H1 (cell line): ENCODE data around the gene CLPTM1L. TPM values are rescaled to one million over a fixed set of nuclear protein-coding genes. Genes with fewer than 3 reads are reported as not detected.

Source experiments
- CTCF ChIA-PET: fragments of 300-600 bp; sonication (Branson Sonifier 250); formaldehyde crosslinking; loops from one replicate; lab custom pipeline; 2021; ENCODE audit not compliant: partially characterized antibody; lab: Charles Lee
- POLR2A ChIA-PET: fragments of 300-600 bp; sonication (Branson Sonifier 250); formaldehyde crosslinking; loops from one replicate; lab custom pipeline; 2021; ENCODE audit warnings: inconsistent platforms; ENCODE audit not compliant: partially characterized antibody; lab: Charles Lee
- DNase-seq, 2 experiments: peaks; one replicate each; pipeline versions ENCODE4 v3.0.0 to v3.0.0-alpha.2; 2010 to 2022; ENCODE audit warnings: low spot score in 2 of 2, low read depth in 1 of 2, mixed read lengths in 1 of 2
- FAIRE-seq: peaks from 2 replicates; lab custom pipeline; 2011; peaks lifted over from hg19 to GRCh38; lab: Jason Lieb, UNC
- H2AFZ ChIP-seq: 2 replicates; pipeline ENCODE4 v1.8.1; 2012; ENCODE audit warnings: low read length, inconsistent platforms
- H2AK5ac ChIP-seq: 2 replicates; pipeline ENCODE4 v1.6.1; 2013; ENCODE audit warnings: low read depth, low read length
- H2BK120ac ChIP-seq: replicated peaks from 2 replicates; pipeline ENCODE3; 2013; ENCODE audit warnings: low read depth, low read length, inconsistent platforms
- H2BK12ac ChIP-seq: 2 replicates; pipeline ENCODE4 v1.6.1; 2013; ENCODE audit warnings: low read depth, low read length
- H2BK15ac ChIP-seq: 2 replicates; pipeline ENCODE4 v1.6.1; 2013; ENCODE audit warnings: low read length
- H2BK20ac ChIP-seq: 2 replicates; pipeline ENCODE4 v1.6.1; 2013; ENCODE audit warnings: low read length
- H2BK5ac ChIP-seq: 2 replicates; pipeline ENCODE4 v1.6.1; 2013; ENCODE audit warnings: low read depth, low read length
- H3K14ac ChIP-seq: 2 replicates; pipeline ENCODE4 v1.6.1; 2013; ENCODE audit warnings: inconsistent platforms; ENCODE audit not compliant: insufficient read length
- H3K18ac ChIP-seq: 2 replicates; pipeline ENCODE4 v1.6.1; 2013; ENCODE audit warnings: low read length; ENCODE audit errors: extremely low read depth
- H3K23ac ChIP-seq: 2 replicates; pipeline ENCODE4 v1.6.1; 2013; ENCODE audit warnings: inconsistent platforms; ENCODE audit not compliant: insufficient read length
- H3K23me2 ChIP-seq: 2 replicates; pipeline ENCODE4 v1.6.1; 2013; ENCODE audit warnings: low read depth, low read length
- H3K27ac ChIP-seq: 2 replicates; pipeline ENCODE4 v1.6.1; 2011; ENCODE audit warnings: low read depth, low read length, inconsistent platforms
- H3K27me3 ChIP-seq, 4 experiments: replicated peaks in 1 of 4; 1 replicate in 1 of 4; 2 replicates in 3 of 4; pipeline versions ENCODE4 v1.6.1 to v1.8.1; 2011 to 2013; ENCODE audit warnings: low read length in 3 of 4, mild to moderate bottlenecking in 3 of 4, inconsistent platforms in 2 of 4, mixed read lengths in 2 of 4, moderate library complexity in 1 of 4; ENCODE audit not compliant: control insufficient read depth in 3 of 4, insufficient read depth in 3 of 4; ENCODE audit errors: extremely low read depth in 1 of 4
- H3K36me3 ChIP-seq, 4 experiments: 2 replicates each; pipeline versions ENCODE4 v1.6.1 to v1.8.1; 2011 to 2013; ENCODE audit warnings: mild to moderate bottlenecking in 4 of 4, low read length in 3 of 4, moderate library complexity in 2 of 4, control low read depth in 1 of 4, inconsistent platforms in 1 of 4; ENCODE audit not compliant: insufficient read depth in 4 of 4, control insufficient read depth in 2 of 4
- H3K4ac ChIP-seq: replicated peaks from 2 replicates; pipeline ENCODE3; 2013; ENCODE audit warnings: low read length, low read depth, mixed read lengths, inconsistent platforms; ENCODE audit not compliant: insufficient read length
- H3K4me1 ChIP-seq, 4 experiments: replicated peaks in 1 of 4; 1 replicate in 1 of 4; 2 replicates in 3 of 4; pipeline versions ENCODE4 v1.6.1 to v1.8.1; 2011 to 2013; ENCODE audit warnings: low read length in 3 of 4, inconsistent platforms in 2 of 4, mixed read lengths in 1 of 4; ENCODE audit not compliant: insufficient read depth in 4 of 4, control insufficient read depth in 3 of 4
- H3K4me2 ChIP-seq, 2 experiments: 2 replicates each; pipeline versions ENCODE4 v1.6.1 to v1.8.1; 2011 to 2013; ENCODE audit warnings: low read depth in 2 of 2, low read length in 2 of 2, control low read depth in 1 of 2, inconsistent platforms in 1 of 2, mild to moderate bottlenecking in 1 of 2; ENCODE audit not compliant: insufficient read depth in 1 of 2
- H3K4me3 ChIP-seq, 4 experiments: fragments of 200-600, 300-600 bp in 1 of 4; sonication (generic), shearing (Covaris generic), sonication (Bioruptor Twin) in 1 of 4; 2 replicates each; pipeline versions ENCODE4 v1.5.1 to v1.8.1; 2011 to 2016; ENCODE audit warnings: low read length in 4 of 4, low read depth in 3 of 4, control low read depth in 2 of 4, inconsistent platforms in 2 of 4, mild to moderate bottlenecking in 2 of 4, mixed read lengths in 1 of 4, moderate library complexity in 1 of 4; ENCODE audit not compliant: insufficient read depth in 2 of 4; ENCODE audit errors: extremely low read depth in 1 of 4
- H3K56ac ChIP-seq: replicated peaks from 2 replicates; pipeline ENCODE3; 2013; ENCODE audit warnings: low read depth, mild to moderate bottlenecking, mixed read lengths, low read length, inconsistent platforms; ENCODE audit not compliant: insufficient read length
- H3K79me1 ChIP-seq: 2 replicates; pipeline ENCODE4 v1.6.1; 2013; ENCODE audit warnings: low read depth, low read length, control low read depth
- H3K79me2 ChIP-seq, 2 experiments: 2 replicates each; pipeline versions ENCODE4 v1.6.1 to v1.8.1; 2012 to 2013; ENCODE audit warnings: low read length in 2 of 2, mild to moderate bottlenecking in 2 of 2, inconsistent platforms in 1 of 2; ENCODE audit not compliant: insufficient read depth in 2 of 2, control insufficient read depth in 1 of 2
- H3K9ac ChIP-seq, 4 experiments: replicated peaks in 1 of 4; 1 replicate in 1 of 4; 2 replicates in 3 of 4; pipeline versions ENCODE4 v1.6.1 to v1.8.1; 2011 to 2013; ENCODE audit warnings: low read depth in 3 of 4, low read length in 3 of 4, control low read depth in 2 of 4, mild to moderate bottlenecking in 2 of 4, moderate library complexity in 2 of 4, inconsistent platforms in 1 of 4; ENCODE audit errors: extremely low read depth in 1 of 4
- H3K9me3 ChIP-seq, 2 experiments: 2 replicates each; pipeline versions ENCODE4 v1.6.1 to v1.8.1; 2012 to 2013; ENCODE audit warnings: mild to moderate bottlenecking in 2 of 2, moderate library complexity in 2 of 2, control low read depth in 1 of 2, inconsistent platforms in 1 of 2, low read depth in 1 of 2, low read length in 1 of 2, mixed read lengths in 1 of 2; ENCODE audit not compliant: insufficient read depth in 2 of 2
- H4K20me1 ChIP-seq, 2 experiments: replicated peaks in 1 of 2; 2 replicates each; pipeline versions ENCODE3 to v1.8.1; 2011 to 2013; ENCODE audit warnings: inconsistent platforms in 2 of 2, low read length in 2 of 2, mild to moderate bottlenecking in 1 of 2; ENCODE audit not compliant: insufficient read depth in 2 of 2, control insufficient read depth in 1 of 2
- H4K5ac ChIP-seq: 2 replicates; pipeline ENCODE4 v1.6.1; 2013; ENCODE audit warnings: low read length, low read depth, mixed read lengths, inconsistent platforms; ENCODE audit not compliant: insufficient read length
- H4K8ac ChIP-seq: 2 replicates; pipeline ENCODE4 v1.8.0; 2013; ENCODE audit warnings: mild to moderate bottlenecking, moderate library complexity, low read length, inconsistent platforms; ENCODE audit not compliant: insufficient read depth; ENCODE audit errors: extremely low read depth
- H4K91ac ChIP-seq: replicated peaks from 2 replicates; pipeline ENCODE3; 2013; ENCODE audit warnings: low read length, mixed read lengths, inconsistent platforms; ENCODE audit not compliant: insufficient read length
- CHD2 ChIP-seq: IDR thresholded peaks from 2 replicates; pipeline ENCODE4 v1.6.1; 2012; ENCODE audit warnings: low read length, improper control_type of control experiment
- JUND ChIP-seq: IDR thresholded peaks from 2 replicates; pipeline ENCODE4 v1.6.1; 2011; ENCODE audit warnings: mild to moderate bottlenecking, improper control_type of control experiment, low read length
- NRF1 ChIP-seq: IDR thresholded peaks from 2 replicates; pipeline ENCODE4 v1.6.1; 2011; ENCODE audit warnings: mild to moderate bottlenecking, low read depth, low read length, improper control_type of control experiment
- POU5F1 ChIP-seq: IDR thresholded peaks from 2 replicates; pipeline ENCODE4 v1.6.1; 2011; ENCODE audit warnings: low read depth, mild to moderate bottlenecking, low read length, moderate library complexity
- RAD21 ChIP-seq, 2 experiments: IDR thresholded peaks in 1 of 2; conservative IDR thresholded peaks in 1 of 2; 2 replicates each; pipeline ENCODE4 v1.6.1; 2011; ENCODE audit warnings: low read depth in 2 of 2, low read length in 2 of 2, improper control_type of control experiment in 1 of 2, inconsistent platforms in 1 of 2, mild to moderate bottlenecking in 1 of 2, moderate library complexity in 1 of 2
- SAP30 ChIP-seq: fragments of 300-600 bp; sonication (generic); IDR thresholded peaks from 2 replicates; pipeline ENCODE4 v1.7.1; 2012; ENCODE audit warnings: low read length, moderate library complexity, mild to moderate bottlenecking, inconsistent platforms; ENCODE audit not compliant: insufficient read depth, insufficient replicate concordance
- SIRT6 ChIP-seq: IDR thresholded peaks from one replicate; pipeline ENCODE4 v1.7.1; 2012; ENCODE audit warnings: low read length, inconsistent platforms
- SIX5 ChIP-seq: IDR thresholded peaks from 2 replicates; pipeline ENCODE4 v1.6.1; 2011; ENCODE audit warnings: mild to moderate bottlenecking, low read depth, low read length
- TBP ChIP-seq: IDR thresholded peaks from 2 replicates; pipeline ENCODE4 v1.6.1; 2011; ENCODE audit warnings: low read depth, low read length, improper control_type of control experiment
- ZNF274 ChIP-seq: IDR thresholded peaks from 2 replicates; pipeline ENCODE4 v1.7.0; 2012; ENCODE audit warnings: low read length, borderline replicate concordance; ENCODE audit errors: extremely low read depth
- WGBS, 2 experiments: shearing (Covaris generic) in 1 of 2; methylation state at CpG; one replicate each; pipeline versions ENCODE4 v1.1.6 to v1.1.7; 2013 to 2015; ENCODE audit warnings: low lambda C conversion rate in 2 of 2, mixed read lengths in 2 of 2, inconsistent platforms in 1 of 2, low coverage in 1 of 2, missing lambda C conversion rate in 1 of 2; ENCODE audit not compliant: insufficient replicate concordance in 2 of 2, insufficient coverage in 1 of 2, insufficient read length in 1 of 2; ENCODE audit errors: extremely low coverage in 1 of 2, missing lambda C conversion rate in 1 of 2; 5-methylcytosine and 5-hydroxymethylcytosine counted together
- polyA plus RNA-seq, 7 experiments: library from polyadenylated mRNA; depleted of rRNA in 3 of 7; stranded (reverse) in 5 of 7; unstranded in 2 of 7; fragments of >200 nt in 5 of 7; fragments of 200-250 nt in 2 of 7; gene quantifications; 1 replicate in 5 of 7; 2 replicates in 1 of 7; 4 replicates in 1 of 7; pipeline versions ENCODE4 v1.2.1 to v1.2.3, GENCODE V29; 2011 to 2013; ENCODE audit warnings: missing spikeins in 2 of 7, mixed read lengths in 2 of 7
- total RNA-seq: library from RNA; stranded (reverse); fragmentation: NEBNext Ultra II Directional; extraction: Animal tissue kit (Norgen Biotek cat#: 25700); gene quantifications from 2 replicates; pipeline ENCODE4 v1.2.1, GENCODE V29; 2021

CLPTM1L gene
- total and polyA plus RNA-seq, 2 of the 8 experiments (the other 6 are each of a cell fraction or from before 2014, with no cell fraction given), result 102 to 119 TPM

DNA sequence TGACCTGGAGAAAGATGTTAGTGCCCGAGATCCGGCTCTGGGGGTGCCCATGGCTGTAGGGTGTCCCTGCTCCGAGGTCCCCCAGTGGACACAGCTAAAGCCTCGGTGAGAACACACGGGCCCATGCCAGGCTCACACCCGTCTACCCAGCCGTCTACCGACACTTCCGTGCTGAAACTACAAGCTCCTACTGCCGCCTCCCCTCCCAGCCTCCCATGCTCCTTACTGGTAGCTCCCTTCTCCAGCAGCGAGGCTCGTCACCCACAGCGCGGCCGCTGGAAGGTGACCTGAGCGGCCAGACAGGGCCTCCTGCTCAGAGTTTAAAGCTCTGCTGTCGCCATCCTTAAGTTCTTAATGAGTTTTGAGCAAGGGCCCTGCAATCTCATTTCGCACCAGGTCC lies 33.2 kb upstream of the CLPTM1L start:
- Histone ChIP-seq H4K5ac (no peak overlapping the region), H4K91ac (no peak overlapping the region), H2BK12ac (no peak overlapping the region), H3K4me1 (peaks cover 0 to 7% (median 5%) of the 10 kb centered on the region in 4 experiments; a peak in 6 of 7 replicates), H3K79me2 (no peaks in the 10 kb centered on the region), H3K4ac (no peak overlapping the region), H2AK5ac (no peak overlapping the region), H2AFZ (no peak overlapping the region), H3K23ac (no peak overlapping the region), H3K27ac (no peak overlapping the region), H3K9me3 (peaks cover 5 to 10% of the 10 kb centered on the region in 2 experiments; a peak in 3 of 4 replicates), H3K27me3 (peaks cover 1 to 25% (median 20%) of the 10 kb centered on the region in 4 experiments), H2BK15ac (no peak overlapping the region), H2BK20ac (no peak overlapping the region), H3K4me3 (no peak overlapping the region), H4K8ac (no peak overlapping the region), H4K20me1 (peaks cover 0 to 5% of the 10 kb centered on the region in 2 experiments), H3K14ac (no peak overlapping the region), H3K9ac (no peak overlapping the region), H3K36me3 (no peaks in the 10 kb centered on the region), H2BK5ac (no peak overlapping the region), H3K4me2 (no peak overlapping the region), H3K18ac (no peak overlapping the region), H3K79me1 (no peaks in the 10 kb centered on the region), H3K56ac (no peak overlapping the region), H2BK120ac (no peak overlapping the region), H3K23me2 (peaks cover 2% of the 10 kb centered on the region; the same call in 1 of the 2 replicates)
- 85% methylated on average over 18 of the region's 18 CpGs; no CpG with 5 or more reads in 1 of the 2 experiments for WGBS, 2 experiments
- DNase-seq (no peak), FAIRE-seq (no peak)
- CTCF ChIA-PET, result interaction anchor here (0.8 to 4.0 kb wide), 10 partner anchors 8 to 266 kb away, joined by 3 to 27 read pairs (median 5); no protein-coding TSS in a partner anchor
- POLR2A ChIA-PET, result no interaction called here
- TF ChIP-seq ZNF274 (no peak), SAP30 (no peak), SIX5 (no peak), SIRT6 (no peak), POU5F1 (no peak), RAD21 (IDR thresholded peaks at IDR 0.05 in 1 of 2, conservative IDR thresholded peaks at IDR 0.05 in 1 of 2; ENCODE audit: low read depth in 2 of 2, low read length in 2 of 2) (no peak), TBP (no peak), NRF1 (no peak), JUND (no peak), CHD2 (no peak)
